Measurements from ENCODE around the gene OSTM1. TPM values are rescaled to one million over a fixed set of nuclear protein-coding genes. Genes with fewer than 3 reads are reported as not detected.

Gene OSTM1
- total and polyA plus RNA-seq, 2 of the 8 experiments (the other 6 are each of a cell fraction or from before 2014, with no cell fraction given): 17.7 to 26.1 TPM

GRCh38 chr6:108123946-108124345, 49.4 kb upstream of the OSTM1 start (continued):
- no peak for TF ChIP-seq USF2 (IDR thresholded peaks at IDR 0.05; ENCODE audit: low read length)
- TF ChIP-seq EZH2 (IDR thresholded peaks at IDR 0.05; ENCODE audit: low read depth, low read length, severe bottlenecking): peak; percentile 74
- no peak for TF ChIP-seq ZNF274 (IDR thresholded peaks at IDR 0.05; ENCODE audit: borderline replicate concordance, extremely low read depth, low read length)
- no peak for TF ChIP-seq BRCA1 (IDR thresholded peaks at IDR 0.05; ENCODE audit: low read depth, low read length)
- no peak for TF ChIP-seq HDAC2 (IDR thresholded peaks at IDR 0.05; ENCODE audit: borderline replicate concordance in 1 of 2, low read depth in 2 of 2, low read length in 2 of 2)
- TF ChIP-seq SIN3A (conservative IDR thresholded peaks at IDR 0.05 in 1 of 2, IDR thresholded peaks at IDR 0.05 in 1 of 2; ENCODE audit: low read depth in 1 of 2, low read length in 2 of 2): no peak
- TF ChIP-seq SUZ12 (IDR thresholded peaks at IDR 0.05; ENCODE audit: low read length): peak; percentile 13; the same call in 1 of the 2 replicates
- TF ChIP-seq E2F6 (IDR thresholded peaks at IDR 0.05): no peak
- TF ChIP-seq GABPA (IDR thresholded peaks at IDR 0.05; ENCODE audit: borderline replicate concordance, insufficient read depth, low read length): no peak
- no peak for TF ChIP-seq BACH1 (IDR thresholded peaks at IDR 0.05; ENCODE audit: low read length)
